Measurements from ENCODE around the gene ICAM1.

The ICAM1 gene

DNA sequence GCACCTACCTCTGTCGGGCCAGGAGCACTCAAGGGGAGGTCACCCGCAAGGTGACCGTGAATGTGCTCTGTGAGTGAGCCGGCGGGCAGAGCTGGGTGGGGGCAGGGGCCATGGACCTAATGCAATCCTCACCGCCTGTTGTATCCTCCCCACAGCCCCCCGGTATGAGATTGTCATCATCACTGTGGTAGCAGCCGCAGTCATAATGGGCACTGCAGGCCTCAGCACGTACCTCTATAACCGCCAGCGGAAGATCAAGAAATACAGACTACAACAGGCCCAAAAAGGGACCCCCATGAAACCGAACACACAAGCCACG lies 14.0 kb downstream of the ICAM1 start:
- TF ChIP-seq ZC3H10 (CRISPR knock-in tag; IDR thresholded peaks at IDR 0.05), result no peak
- no peak for TF ChIP-seq CSDC2 (CRISPR knock-in tag; IDR thresholded peaks at IDR 0.05)
- no peak for TF ChIP-seq ZFP30 (CRISPR knock-in tag; IDR thresholded peaks at IDR 0.05)
- TF ChIP-seq RARB (CRISPR knock-in tag; IDR thresholded peaks at IDR 0.05), result no peak
- TF ChIP-seq, protein P1, sequence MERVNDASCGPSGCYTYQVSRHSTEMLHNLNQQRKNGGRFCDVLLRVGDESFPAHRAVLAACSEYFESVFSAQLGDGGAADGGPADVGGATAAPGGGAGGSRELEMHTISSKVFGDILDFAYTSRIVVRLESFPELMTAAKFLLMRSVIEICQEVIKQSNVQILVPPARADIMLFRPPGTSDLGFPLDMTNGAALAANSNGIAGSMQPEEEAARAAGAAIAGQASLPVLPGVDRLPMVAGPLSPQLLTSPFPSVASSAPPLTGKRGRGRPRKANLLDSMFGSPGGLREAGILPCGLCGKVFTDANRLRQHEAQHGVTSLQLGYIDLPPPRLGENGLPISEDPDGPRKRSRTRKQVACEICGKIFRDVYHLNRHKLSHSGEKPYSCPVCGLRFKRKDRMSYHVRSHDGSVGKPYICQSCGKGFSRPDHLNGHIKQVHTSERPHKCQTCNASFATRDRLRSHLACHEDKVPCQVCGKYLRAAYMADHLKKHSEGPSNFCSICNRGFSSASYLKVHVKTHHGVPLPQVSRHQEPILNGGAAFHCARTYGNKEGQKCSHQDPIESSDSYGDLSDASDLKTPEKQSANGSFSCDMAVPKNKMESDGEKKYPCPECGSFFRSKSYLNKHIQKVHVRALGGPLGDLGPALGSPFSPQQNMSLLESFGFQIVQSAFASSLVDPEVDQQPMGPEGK (CRISPR knock-in tag; IDR thresholded peaks at IDR 0.05; ENCODE audit: borderline replicate concordance), result no peak
- ATAC-seq, result no peak

DNA sequence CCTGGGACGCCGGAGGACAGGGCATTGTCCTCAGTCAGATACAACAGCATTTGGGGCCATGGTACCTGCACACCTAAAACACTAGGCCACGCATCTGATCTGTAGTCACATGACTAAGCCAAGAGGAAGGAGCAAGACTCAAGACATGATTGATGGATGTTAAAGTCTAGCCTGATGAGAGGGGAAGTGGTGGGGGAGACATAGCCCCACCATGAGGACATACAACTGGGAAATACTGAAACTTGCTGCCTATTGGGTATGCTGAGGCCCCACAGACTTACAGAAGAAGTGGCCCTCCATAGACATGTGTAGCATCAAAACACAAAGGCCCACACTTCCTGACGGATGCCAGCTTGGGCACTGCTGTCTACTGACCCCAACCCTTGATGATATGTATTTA lies 14.5 kb downstream of the ICAM1 start:
- TF ChIP-seq TCF4 (CRISPR knock-in tag; IDR thresholded peaks at IDR 0.05; ENCODE audit: borderline replicate concordance) (no peak), OSR1 (CRISPR knock-in tag; IDR thresholded peaks at IDR 0.05) (no peak), ZNF8 (CRISPR knock-in tag; IDR thresholded peaks at IDR 0.05) (no peak), ZC3H10 (CRISPR knock-in tag; IDR thresholded peaks at IDR 0.05) (no peak), ISL1 (CRISPR knock-in tag; IDR thresholded peaks at IDR 0.05) (no peak), ZNF70 (CRISPR knock-in tag; IDR thresholded peaks at IDR 0.05) (no peak), ESRRG (CRISPR knock-in tag; IDR thresholded peaks at IDR 0.05) (no peak), ZFP3 (CRISPR knock-in tag; IDR thresholded peaks at IDR 0.05) (no peak), CSDC2 (CRISPR knock-in tag; IDR thresholded peaks at IDR 0.05) (no peak), SNAI2 (CRISPR knock-in tag; IDR thresholded peaks at IDR 0.05) (no peak), TOX (CRISPR knock-in tag; IDR thresholded peaks at IDR 0.05; ENCODE audit: borderline replicate concordance) (no peak), PPARA (CRISPR knock-in tag; IDR thresholded peaks at IDR 0.05; ENCODE audit: borderline replicate concordance) (no peak), GLIS3 (CRISPR knock-in tag; IDR thresholded peaks at IDR 0.05) (no peak), RARB (CRISPR knock-in tag; IDR thresholded peaks at IDR 0.05) (no peak)
- TF ChIP-seq, protein P1 (CRISPR knock-in tag; IDR thresholded peaks at IDR 0.05; ENCODE audit: borderline replicate concordance), result no peak
- TF ChIP-seq, protein P2, sequence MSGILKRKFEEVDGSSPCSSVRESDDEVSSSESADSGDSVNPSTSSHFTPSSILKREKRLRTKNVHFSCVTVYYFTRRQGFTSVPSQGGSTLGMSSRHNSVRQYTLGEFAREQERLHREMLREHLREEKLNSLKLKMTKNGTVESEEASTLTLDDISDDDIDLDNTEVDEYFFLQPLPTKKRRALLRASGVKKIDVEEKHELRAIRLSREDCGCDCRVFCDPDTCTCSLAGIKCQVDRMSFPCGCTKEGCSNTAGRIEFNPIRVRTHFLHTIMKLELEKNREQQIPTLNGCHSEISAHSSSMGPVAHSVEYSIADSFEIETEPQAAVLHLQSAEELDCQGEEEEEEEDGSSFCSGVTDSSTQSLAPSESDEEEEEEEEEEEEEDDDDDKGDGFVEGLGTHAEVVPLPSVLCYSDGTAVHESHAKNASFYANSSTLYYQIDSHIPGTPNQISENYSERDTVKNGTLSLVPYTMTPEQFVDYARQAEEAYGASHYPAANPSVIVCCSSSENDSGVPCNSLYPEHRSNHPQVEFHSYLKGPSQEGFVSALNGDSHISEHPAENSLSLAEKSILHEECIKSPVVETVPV (CRISPR knock-in tag; IDR thresholded peaks at IDR 0.05), result no peak
- TF ChIP-seq, protein P3, sequence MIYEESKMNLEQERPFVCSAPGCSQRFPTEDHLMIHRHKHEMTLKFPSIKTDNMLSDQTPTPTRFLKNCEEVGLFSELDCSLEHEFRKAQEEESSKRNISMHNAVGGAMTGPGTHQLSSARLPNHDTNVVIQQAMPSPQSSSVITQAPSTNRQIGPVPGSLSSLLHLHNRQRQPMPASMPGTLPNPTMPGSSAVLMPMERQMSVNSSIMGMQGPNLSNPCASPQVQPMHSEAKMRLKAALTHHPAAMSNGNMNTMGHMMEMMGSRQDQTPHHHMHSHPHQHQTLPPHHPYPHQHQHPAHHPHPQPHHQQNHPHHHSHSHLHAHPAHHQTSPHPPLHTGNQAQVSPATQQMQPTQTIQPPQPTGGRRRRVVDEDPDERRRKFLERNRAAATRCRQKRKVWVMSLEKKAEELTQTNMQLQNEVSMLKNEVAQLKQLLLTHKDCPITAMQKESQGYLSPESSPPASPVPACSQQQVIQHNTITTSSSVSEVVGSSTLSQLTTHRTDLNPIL (CRISPR knock-in tag; IDR thresholded peaks at IDR 0.05; ENCODE audit: low read depth), result no peak
- TF ChIP-seq, protein P4, sequence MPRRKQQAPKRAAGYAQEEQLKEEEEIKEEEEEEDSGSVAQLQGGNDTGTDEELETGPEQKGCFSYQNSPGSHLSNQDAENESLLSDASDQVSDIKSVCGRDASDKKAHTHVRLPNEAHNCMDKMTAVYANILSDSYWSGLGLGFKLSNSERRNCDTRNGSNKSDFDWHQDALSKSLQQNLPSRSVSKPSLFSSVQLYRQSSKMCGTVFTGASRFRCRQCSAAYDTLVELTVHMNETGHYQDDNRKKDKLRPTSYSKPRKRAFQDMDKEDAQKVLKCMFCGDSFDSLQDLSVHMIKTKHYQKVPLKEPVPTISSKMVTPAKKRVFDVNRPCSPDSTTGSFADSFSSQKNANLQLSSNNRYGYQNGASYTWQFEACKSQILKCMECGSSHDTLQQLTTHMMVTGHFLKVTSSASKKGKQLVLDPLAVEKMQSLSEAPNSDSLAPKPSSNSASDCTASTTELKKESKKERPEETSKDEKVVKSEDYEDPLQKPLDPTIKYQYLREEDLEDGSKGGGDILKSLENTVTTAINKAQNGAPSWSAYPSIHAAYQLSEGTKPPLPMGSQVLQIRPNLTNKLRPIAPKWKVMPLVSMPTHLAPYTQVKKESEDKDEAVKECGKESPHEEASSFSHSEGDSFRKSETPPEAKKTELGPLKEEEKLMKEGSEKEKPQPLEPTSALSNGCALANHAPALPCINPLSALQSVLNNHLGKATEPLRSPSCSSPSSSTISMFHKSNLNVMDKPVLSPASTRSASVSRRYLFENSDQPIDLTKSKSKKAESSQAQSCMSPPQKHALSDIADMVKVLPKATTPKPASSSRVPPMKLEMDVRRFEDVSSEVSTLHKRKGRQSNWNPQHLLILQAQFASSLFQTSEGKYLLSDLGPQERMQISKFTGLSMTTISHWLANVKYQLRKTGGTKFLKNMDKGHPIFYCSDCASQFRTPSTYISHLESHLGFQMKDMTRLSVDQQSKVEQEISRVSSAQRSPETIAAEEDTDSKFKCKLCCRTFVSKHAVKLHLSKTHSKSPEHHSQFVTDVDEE (CRISPR knock-in tag; IDR thresholded peaks at IDR 0.05), result no peak
- TF ChIP-seq, protein P5, sequence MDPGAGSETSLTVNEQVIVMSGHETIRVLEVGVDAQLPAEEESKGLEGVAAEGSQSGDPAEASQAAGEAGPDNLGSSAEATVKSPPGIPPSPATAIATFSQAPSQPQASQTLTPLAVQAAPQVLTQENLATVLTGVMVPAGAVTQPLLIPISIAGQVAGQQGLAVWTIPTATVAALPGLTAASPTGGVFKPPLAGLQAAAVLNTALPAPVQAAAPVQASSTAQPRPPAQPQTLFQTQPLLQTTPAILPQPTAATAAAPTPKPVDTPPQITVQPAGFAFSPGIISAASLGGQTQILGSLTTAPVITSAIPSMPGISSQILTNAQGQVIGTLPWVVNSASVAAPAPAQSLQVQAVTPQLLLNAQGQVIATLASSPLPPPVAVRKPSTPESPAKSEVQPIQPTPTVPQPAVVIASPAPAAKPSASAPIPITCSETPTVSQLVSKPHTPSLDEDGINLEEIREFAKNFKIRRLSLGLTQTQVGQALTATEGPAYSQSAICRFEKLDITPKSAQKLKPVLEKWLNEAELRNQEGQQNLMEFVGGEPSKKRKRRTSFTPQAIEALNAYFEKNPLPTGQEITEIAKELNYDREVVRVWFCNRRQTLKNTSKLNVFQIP (CRISPR knock-in tag; IDR thresholded peaks at IDR 0.05; ENCODE audit: borderline replicate concordance, low read depth), result no peak
- no peak for ATAC-seq

All from SK-N-SH treated with all-trans-retinoic acid at 6 μM for 48 hours (cell line).